HTR-8/SVneo (cell line): Measurements from ENCODE around the gene USH1G.
"Not testable (repeated sequence)": the region's sequence is repeated elsewhere in the genome, so short reads cannot be mapped to it uniquely, and the experiment has no call there.

Source experiments
- DNase-seq: peaks from one replicate; pipeline ENCODE4 v3.0.0; 2011; ENCODE audit warnings: low spot score, mixed read lengths; ENCODE audit not compliant: insufficient read length
- FAIRE-seq: peaks from 2 replicates; lab custom pipeline; 2011; peaks lifted over from hg19 to GRCh38; lab: Jason Lieb, UNC

The USH1G gene

GRCh38 chr17:74922694-74923537 is at the start of gene USH1G:
USH1G (minus strand) TSS chr17:74923255; CDS start chr17:74923073, 182 bp downstream.
- FAIRE-seq (peak; percentile 76), DNase-seq (peak; percentile 93)

DNA sequence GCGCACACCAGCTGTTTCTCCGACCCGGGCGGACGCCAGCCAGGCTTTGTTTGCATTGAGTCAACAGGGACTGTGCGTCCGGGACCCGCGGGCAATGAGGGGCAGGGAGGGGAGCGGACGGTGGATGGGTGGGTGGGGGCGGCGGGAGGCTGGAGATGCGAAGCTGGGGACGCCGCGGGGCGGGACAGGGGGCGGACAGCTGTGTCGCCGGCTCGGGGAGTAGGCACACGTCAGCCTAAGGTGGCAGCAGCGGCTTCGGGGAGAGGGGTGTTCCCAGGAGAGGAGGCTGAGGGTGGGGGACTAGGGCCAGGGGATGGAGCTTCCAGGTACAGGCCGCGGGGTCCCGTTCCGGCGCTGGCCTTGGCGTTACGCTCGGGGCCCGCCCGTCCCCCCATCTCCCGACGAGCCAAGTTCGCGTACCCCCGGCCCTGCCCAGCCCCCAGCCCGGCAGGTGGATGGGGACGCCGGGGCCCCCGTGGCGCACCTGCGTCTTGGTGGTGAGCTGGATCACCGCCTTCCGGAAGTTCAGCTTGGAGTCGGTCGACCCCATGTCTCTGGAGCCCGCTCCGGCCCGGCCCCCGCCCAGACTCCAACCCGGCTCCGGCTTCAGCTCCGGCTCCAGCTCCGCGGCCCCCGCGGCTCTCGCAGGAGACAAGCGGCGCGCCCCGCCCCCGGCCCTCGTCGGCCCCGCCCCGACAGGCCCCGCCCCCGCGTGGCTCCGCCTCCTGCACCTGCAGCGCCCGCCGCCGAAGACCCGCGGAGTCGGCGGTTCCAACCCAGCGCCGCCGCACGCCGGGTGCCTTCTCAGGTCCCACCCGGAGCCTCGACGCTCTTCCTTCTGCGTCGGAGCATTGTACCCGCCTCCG is 49.3 kb upstream of the USH1G start, which contains the start of gene HID1:
HID1 (minus strand) TSS at position 653 of the 866 bp plus-strand sequence; CDS start at position 550, 103 bp downstream.
- FAIRE-seq (peak; percentile 87), DNase-seq (peak; percentile 73)

DNA sequence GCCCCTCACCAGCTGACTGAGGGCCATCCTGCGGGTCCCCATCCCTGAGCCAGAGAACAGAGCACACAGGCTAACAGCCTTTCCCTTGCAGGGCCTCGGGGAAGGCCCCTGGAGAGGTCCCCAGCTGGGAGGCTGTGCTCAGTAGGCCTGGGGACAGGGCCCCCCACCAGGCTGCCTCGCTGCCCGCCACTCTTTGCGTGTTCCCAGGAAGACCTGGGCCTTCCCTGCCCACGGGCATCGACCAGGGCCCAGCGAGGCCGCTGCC is 48.7 kb upstream of the USH1G start:
- FAIRE-seq (no peak), DNase-seq (no peak)

GRCh38 chr17:74971069-74971841 is 48.2 kb upstream of the USH1G start:
- FAIRE-seq, result peak; percentile 59
- no peak for DNase-seq

GRCh38 chr17:74970395-74970794 is 47.3 kb upstream of the USH1G start:
- DNase-seq (no peak), FAIRE-seq (no peak)

- FAIRE-seq, DNase-seq: not testable (repeated sequence)
Measured at GRCh38 chr17:74969501-74969900, 46.4 kb upstream of the USH1G start.

- DNase-seq, result no peak
- FAIRE-seq, result peak; percentile 38
Measured at GRCh38 chr17:74968361-74968780, 45.3 kb upstream of the USH1G start.

DNA sequence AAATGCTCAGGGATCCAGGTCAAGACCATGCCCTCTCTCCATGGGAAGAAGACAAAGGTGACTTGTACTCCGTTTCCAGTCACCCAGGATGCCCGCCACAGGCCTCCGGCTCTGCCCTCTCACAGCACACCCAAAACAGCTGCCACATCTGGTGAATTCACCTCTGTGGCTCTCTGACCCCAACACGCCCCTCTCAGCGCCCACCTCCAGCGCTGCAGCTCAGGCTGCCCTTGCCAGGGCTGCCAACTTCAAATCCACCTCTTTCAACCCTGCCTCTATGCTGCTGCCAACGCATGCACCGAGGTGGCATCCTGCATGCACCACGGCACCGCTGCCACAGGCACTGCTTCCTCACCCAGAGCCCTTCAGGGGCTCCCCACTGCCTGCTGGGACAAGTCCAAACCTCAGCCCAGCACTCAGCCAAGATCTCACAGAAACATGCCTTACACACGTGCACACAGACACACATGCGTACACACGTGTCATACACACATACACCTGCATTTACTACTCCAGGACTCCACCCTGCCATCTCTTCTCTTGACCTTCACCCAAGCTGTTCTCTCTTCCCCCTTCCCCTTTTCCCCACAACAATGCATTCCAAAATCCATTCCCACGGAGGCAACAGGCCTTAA is 42.0 kb upstream of the USH1G start:
- no peak for DNase-seq
- FAIRE-seq, result peak; percentile 57

DNA sequence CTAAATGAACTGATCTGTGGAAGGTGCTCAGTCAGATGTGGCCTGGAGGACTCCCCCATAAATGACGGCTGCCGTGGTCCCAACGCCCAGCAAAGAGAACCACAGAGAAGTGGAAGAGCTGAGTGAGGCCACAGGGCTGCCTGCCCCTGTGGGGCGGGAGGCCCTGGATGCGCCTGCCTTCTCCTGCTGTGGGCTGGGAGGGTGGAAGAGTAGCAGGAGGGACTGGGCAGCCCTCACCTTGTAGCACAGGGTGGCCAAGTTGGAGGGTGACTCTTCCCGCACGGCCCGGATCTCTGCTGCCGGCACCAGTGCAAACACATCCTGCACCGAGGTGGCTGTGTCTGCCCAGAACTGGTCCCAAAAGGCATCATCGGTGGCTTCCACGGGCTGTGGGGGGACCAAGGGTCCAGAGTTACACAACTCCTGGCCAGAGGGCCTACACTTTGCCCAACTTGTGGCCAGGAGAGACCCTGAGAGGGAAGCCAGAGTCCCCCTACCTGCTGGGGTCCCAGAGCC is 41.2 kb upstream of the USH1G start:
- FAIRE-seq (no peak), DNase-seq (no peak)

DNA sequence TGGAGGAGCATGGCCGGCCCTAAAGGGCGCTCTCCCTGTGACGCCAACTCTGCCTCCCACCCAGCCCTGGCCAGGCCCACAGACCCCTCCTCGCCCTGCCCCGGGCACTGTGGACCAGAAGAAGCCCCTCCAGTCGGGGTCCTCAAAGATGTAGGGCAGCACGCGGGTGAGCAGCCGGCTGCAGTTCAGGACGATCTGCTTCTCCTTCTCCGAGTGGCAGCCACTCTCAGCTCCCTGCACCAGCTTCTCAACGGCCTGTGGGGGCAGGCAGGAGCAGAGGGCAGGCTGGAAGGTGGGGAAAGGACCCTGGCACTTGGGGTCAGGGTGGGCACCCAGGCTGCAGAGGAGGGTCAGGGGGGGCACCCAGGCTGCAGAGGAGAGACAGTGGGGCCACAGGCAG is 40.6 kb upstream of the USH1G start:
- no peak for FAIRE-seq
- DNase-seq, result no peak

- DNase-seq, result no peak
- FAIRE-seq, result no peak
Measured at GRCh38 chr17:74962622-74963394, 39.8 kb upstream of the USH1G start.

DNA sequence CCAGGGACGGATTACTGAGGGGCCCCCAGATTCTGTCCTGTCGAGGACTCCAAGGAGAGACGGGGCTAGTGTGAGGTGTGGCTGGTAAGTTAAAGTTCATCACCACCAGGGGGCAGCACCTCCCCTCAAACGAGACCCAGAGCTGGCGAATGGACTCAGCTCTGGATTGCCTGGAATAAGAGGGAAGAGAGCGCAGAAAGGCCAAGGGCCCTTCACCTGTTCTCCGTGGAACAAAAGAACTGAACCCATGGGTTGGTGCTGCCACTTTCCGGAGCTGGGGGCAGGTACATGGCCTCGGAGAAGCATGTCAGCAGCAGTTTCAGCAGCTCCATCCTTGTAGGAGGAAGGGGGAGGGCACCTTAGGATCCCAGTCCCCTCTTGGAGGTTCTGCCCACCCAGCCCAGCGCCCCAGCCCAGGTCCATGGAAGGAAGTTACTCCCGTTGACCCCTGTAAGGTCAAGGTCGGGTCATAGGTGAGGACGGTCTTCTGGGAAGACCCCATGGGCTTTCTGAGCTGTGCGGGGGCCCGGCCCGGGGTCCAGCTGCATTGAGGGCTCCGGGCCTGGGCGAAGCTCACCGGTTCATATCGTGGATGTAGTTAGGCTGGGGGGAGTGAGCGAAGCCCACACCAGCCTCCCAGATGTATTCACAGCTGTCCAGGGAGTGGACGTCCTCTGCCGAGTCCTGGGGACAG is 38.7 kb upstream of the USH1G start:
- FAIRE-seq, result peak; percentile 78
- DNase-seq, result peak; percentile 98

- FAIRE-seq (peak; percentile 93), DNase-seq (peak; percentile 67)
Measured at GRCh38 chr17:74960570-74961342, 37.7 kb upstream of the USH1G start.

DNA sequence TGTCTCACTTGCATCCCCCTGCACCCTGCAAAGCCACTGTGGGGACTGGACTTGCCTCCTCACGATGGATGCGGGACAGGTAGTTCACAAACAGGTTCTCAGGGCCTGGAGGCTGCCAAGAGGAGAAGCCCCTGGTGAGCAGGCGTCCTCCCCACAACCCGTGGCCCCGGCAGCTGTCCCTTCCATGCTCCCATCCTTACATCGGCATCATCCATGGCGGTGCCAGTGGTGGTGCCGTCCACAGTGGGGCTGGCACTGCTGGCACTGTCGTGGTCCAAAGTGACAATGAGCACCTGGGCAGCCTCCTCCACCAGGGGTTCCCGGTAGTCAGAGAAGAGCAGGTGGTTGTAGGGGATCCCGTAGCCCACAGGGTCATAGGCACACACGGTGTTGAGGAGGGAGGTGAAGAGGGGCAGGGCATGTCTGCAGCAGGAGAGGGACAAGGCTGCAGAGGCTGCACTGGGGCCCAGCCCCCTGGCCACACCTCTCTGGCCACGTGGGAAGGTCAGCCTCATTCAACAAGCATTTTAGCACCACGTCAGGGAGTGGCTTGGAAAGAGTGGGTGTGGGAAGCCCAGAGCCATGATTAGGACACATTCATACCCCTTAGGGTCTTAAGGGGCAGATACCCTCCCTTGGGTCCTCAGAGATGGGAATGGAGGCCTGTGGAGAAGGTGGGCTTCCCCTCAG is 36.9 kb upstream of the USH1G start:
- DNase-seq (no peak), FAIRE-seq (no peak)

GRCh38 chr17:74957935-74958740 is 35.1 kb upstream of the USH1G start:
- FAIRE-seq (peak; percentile 85), DNase-seq (peak; percentile 92)

DNA sequence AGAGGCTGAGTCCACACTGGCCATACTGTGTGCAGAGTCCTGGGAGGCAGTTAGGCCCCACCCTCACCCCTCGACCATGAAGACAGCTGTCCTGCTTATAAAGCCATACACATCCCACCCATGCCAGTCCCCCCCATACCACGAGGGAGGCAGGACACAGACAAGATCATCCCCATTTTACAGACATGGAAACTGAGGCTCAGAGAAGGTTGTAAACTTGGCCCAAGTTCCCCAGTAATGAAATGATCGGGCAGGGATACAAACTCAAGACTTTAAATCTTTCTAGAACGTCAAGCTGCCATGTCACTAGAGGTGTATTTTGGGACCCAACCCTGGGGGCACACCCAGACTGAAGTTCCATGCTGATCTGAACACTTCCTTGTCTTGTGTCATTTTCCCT is 33.0 kb upstream of the USH1G start:
- FAIRE-seq (no peak), DNase-seq (no peak)
